DND-41 (cell line): ENCODE measurements around the gene SLC30A7.
"Not testable (repeated sequence)": the region's sequence is repeated elsewhere in the genome, so short reads cannot be mapped to it uniquely, and the experiment has no call there.

Experiments used
- EZH2 ChIP-seq: IDR thresholded peaks from 3 replicates; pipeline ENCODE4 v1.6.1; 2012; ENCODE audit warnings: borderline replicate concordance, low read depth, mild to moderate bottlenecking, moderate library complexity, low read length, inconsistent platforms; ENCODE audit not compliant: severe bottlenecking
- TF ChIP-seq, protein P1 (sequence below): IDR thresholded peaks from 2 replicates; pipeline ENCODE4 v1.5.1; 2012; ENCODE audit warnings: borderline replicate concordance, low read length, moderate library complexity, mild to moderate bottlenecking; ENCODE audit not compliant: poor library complexity, severe bottlenecking; ENCODE audit errors: extremely low read depth

- TF ChIP-seq, protein P1, sequence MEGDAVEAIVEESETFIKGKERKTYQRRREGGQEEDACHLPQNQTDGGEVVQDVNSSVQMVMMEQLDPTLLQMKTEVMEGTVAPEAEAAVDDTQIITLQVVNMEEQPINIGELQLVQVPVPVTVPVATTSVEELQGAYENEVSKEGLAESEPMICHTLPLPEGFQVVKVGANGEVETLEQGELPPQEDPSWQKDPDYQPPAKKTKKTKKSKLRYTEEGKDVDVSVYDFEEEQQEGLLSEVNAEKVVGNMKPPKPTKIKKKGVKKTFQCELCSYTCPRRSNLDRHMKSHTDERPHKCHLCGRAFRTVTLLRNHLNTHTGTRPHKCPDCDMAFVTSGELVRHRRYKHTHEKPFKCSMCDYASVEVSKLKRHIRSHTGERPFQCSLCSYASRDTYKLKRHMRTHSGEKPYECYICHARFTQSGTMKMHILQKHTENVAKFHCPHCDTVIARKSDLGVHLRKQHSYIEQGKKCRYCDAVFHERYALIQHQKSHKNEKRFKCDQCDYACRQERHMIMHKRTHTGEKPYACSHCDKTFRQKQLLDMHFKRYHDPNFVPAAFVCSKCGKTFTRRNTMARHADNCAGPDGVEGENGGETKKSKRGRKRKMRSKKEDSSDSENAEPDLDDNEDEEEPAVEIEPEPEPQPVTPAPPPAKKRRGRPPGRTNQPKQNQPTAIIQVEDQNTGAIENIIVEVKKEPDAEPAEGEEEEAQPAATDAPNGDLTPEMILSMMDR, result not testable (repeated sequence)
- not testable (repeated sequence) for TF ChIP-seq EZH2
Measured at GRCh38 chr1:100889007-100889406, 6.9 kb upstream of the SLC30A7 start.
